Endodermal cell (in vitro differentiated cells): ENCODE data around the gene PLCB1. TPM values are rescaled to one million over a fixed set of nuclear protein-coding genes. Genes with fewer than 3 reads are reported as not detected.

Experiments
- DNase-seq: peaks from one replicate; pipeline ENCODE4 v3.0.0-alpha.2; 2017
- H3K27ac ChIP-seq: 2 replicates; pipeline ENCODE4 v1.5.1; 2013; ENCODE audit warnings: mild to moderate bottlenecking, low read depth, low read length, moderate library complexity
- H3K27me3 ChIP-seq: 2 replicates; pipeline ENCODE4 v1.6.1; 2013; ENCODE audit warnings: mild to moderate bottlenecking, low read length, moderate library complexity; ENCODE audit not compliant: insufficient read depth, control insufficient read depth, poor library complexity, severe bottlenecking
- H3K36me3 ChIP-seq: 2 replicates; pipeline ENCODE4 v1.7.0; 2013; ENCODE audit warnings: mild to moderate bottlenecking, low read length, moderate library complexity; ENCODE audit not compliant: control insufficient read depth, insufficient read depth
- H3K4me1 ChIP-seq: one replicate; pipeline ENCODE4 v1.7.0; 2013; ENCODE audit warnings: low read length; ENCODE audit not compliant: control insufficient read depth, insufficient read depth
- H3K4me3 ChIP-seq: 2 replicates; pipeline ENCODE4 v1.5.1; 2013; ENCODE audit warnings: mild to moderate bottlenecking, low read length, moderate library complexity
- H3K9ac ChIP-seq: 2 replicates; pipeline ENCODE4 v1.6.1; 2013; ENCODE audit warnings: mild to moderate bottlenecking, low read length, moderate library complexity; ENCODE audit not compliant: poor library complexity, severe bottlenecking; ENCODE audit errors: extremely low read depth
- H3K9me3 ChIP-seq: 2 replicates; pipeline ENCODE4 v1.6.1; 2013; ENCODE audit warnings: mild to moderate bottlenecking, low read length, moderate library complexity; ENCODE audit not compliant: control insufficient read depth
- H3K27ac Mint-ChIP-seq: 2 replicates; pipeline ENCODE4 v1.8.0; 2020; ENCODE audit warnings: mixed read lengths
- H3K27me3 Mint-ChIP-seq: 2 replicates; pipeline ENCODE4 v1.8.0; 2021; ENCODE audit warnings: mild to moderate bottlenecking, mixed read lengths; ENCODE audit not compliant: insufficient read depth
- H3K36me3 Mint-ChIP-seq: 2 replicates; pipeline ENCODE4 v1.8.0; 2020; ENCODE audit warnings: low read depth, mixed read lengths
- H3K4me1 Mint-ChIP-seq: 2 replicates; pipeline ENCODE4 v1.8.0; 2020; ENCODE audit warnings: mixed read lengths
- H3K4me3 Mint-ChIP-seq: 2 replicates; pipeline ENCODE4 v1.8.0; 2020; ENCODE audit warnings: mild to moderate bottlenecking, moderate library complexity, mixed read lengths
- H3K9me3 Mint-ChIP-seq: 2 replicates; pipeline ENCODE4 v1.8.0; 2020; ENCODE audit warnings: mild to moderate bottlenecking, mixed read lengths
- CTCF ChIP-seq: fragments of 200-600 bp; sonication (generic); conservative IDR thresholded peaks from 2 replicates; pipeline ENCODE4 v1.5.0; 2021; ENCODE audit warnings: antibody characterized with exemption, mild to moderate bottlenecking
- WGBS, 2 experiments: methylation state at CpG; one replicate each; pipeline versions ENCODE4 v1.1.5 to v1.1.7; 2013; ENCODE audit warnings: missing lambda C conversion rate in 2 of 2, mixed read lengths in 1 of 2; ENCODE audit not compliant: insufficient coverage in 1 of 2, insufficient read length in 1 of 2; 5-methylcytosine and 5-hydroxymethylcytosine counted together
- total RNA-seq, 2 donors: library from RNA; stranded (reverse); fragmentation: NEBNext Ultra II Directional in 1 of 2; extraction: Animal tissue kit (Norgen Biotek cat#: 25700) in 1 of 2; gene quantifications; 2 replicates in 1 of 2; 3 replicates in 1 of 2; pipeline ENCODE4 v1.2.1, GENCODE V29; 2021

The PLCB1 gene
- total RNA-seq, 2 donors from 2014 or later: 15.3 to 16.5 TPM

DNA sequence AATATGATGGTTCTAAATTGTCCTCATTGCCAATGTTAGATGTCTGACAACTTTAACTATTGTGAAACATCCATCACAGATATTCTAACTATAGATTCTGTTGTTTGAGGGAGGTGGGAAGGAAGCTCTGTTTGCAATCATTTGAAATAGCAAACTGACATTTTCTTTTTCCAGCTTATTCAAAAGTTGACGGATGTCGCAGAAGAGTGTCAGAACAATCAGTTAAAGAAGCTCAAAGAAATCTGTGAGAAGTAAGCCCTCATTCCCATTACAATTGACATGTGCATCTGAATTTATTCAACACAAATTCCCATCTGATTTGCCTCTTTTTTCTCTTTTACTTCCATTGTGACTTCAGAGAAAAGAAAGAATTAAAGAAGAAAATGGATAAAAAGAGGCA, 656.2 kb downstream of the PLCB1 start:
- Histone ChIP-seq H3K9me3 (no peaks in the 10 kb centered on the region), H3K4me1 (no peaks in the 10 kb centered on the region), H3K36me3 (peaks cover 5% of the 10 kb centered on the region), H3K27me3 (no peaks in the 10 kb centered on the region), H3K4me3 (peak overlapping the region; percentile 19), H3K9ac (no peak overlapping the region), H3K27ac (no peak overlapping the region)
- H3K27ac Mint-ChIP-seq: peak overlapping the region; percentile 23
- H3K9me3 Mint-ChIP-seq: peaks cover 5% of the 10 kb centered on the region
- 70 to 93% methylated on average over 2 of the region's 2 CpGs for WGBS, 2 experiments
- no peak for DNase-seq
- no peaks in the 10 kb centered on the region for H3K27me3 Mint-ChIP-seq
- H3K4me3 Mint-ChIP-seq: no peak overlapping the region
- peaks cover 13% of the 10 kb centered on the region for H3K36me3 Mint-ChIP-seq
- peaks cover 25% of the 10 kb centered on the region for H3K4me1 Mint-ChIP-seq
- TF ChIP-seq CTCF: no peak

DNA sequence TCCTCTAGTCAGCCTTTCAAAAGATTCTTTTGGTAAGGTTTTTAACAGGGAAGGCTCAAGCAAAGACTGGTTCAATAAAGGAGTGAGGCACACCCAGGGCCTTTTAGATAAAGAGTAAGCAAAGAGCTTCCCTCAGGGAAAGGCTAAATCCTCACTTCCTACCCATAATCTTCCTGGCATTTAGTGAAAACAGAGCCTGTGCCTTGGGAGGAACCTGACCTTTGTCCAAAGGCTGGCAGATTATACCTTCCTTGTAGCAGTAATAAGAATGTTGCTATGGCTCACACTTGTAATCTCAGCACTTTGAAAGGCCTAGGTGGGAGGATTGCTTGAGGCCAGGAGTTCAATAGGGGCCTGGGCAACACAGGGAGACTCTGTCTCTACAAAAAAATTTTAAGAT, 656.8 kb downstream of the PLCB1 start:
- Histone ChIP-seq H3K27me3 (no peaks in the 10 kb centered on the region), H3K27ac (no peak overlapping the region), H3K9me3 (no peaks in the 10 kb centered on the region), H3K4me3 (peak overlapping the region; percentile 19), H3K9ac (no peak overlapping the region), H3K36me3 (peaks cover 5% of the 10 kb centered on the region), H3K4me1 (no peaks in the 10 kb centered on the region)
- TF ChIP-seq CTCF: no peak
- peak overlapping the region; percentile 23 for H3K27ac Mint-ChIP-seq
- no peak for DNase-seq
- H3K36me3 Mint-ChIP-seq: peaks cover 18% of the 10 kb centered on the region
- H3K4me1 Mint-ChIP-seq: peaks cover 24% of the 10 kb centered on the region
- H3K9me3 Mint-ChIP-seq: peaks cover 9% of the 10 kb centered on the region
- H3K27me3 Mint-ChIP-seq: no peaks in the 10 kb centered on the region
- H3K4me3 Mint-ChIP-seq: no peak overlapping the region

- 56% methylated on average over 4 of the region's 5 CpGs; no CpG with 5 or more reads in 1 of the 2 experiments for WGBS, 2 experiments
- Mint-ChIP-seq H3K36me3 (peaks cover 30% of the 10 kb centered on the region), H3K27ac (no peak overlapping the region), H3K4me3 (no peak overlapping the region), H3K9me3 (peaks cover 15% of the 10 kb centered on the region), H3K27me3 (no peaks in the 10 kb centered on the region), H3K4me1 (peaks cover 19% of the 10 kb centered on the region)
- TF ChIP-seq CTCF: peak; percentile 95
- Histone ChIP-seq H3K9me3 (no peaks in the 10 kb centered on the region), H3K27ac (no peak overlapping the region), H3K9ac (no peak overlapping the region), H3K27me3 (no peaks in the 10 kb centered on the region), H3K4me1 (no peaks in the 10 kb centered on the region), H3K4me3 (no peak overlapping the region), H3K36me3 (peaks cover 5% of the 10 kb centered on the region)
- DNase-seq: peak; percentile 65
Measured at GRCh38 chr20:8790442-8791074, 658.5 kb downstream of the PLCB1 start.
